MM.1S (cell line): Measurements from ENCODE around the gene B3GALT2.

Source experiments
- DNase-seq: peaks from one replicate; pipeline ENCODE4 v3.0.0-alpha.2; 2015
- H2AFZ ChIP-seq: fragments of 300-600 bp; sonication (generic); 2 replicates; pipeline ENCODE4 v1.6.0; 2016; ENCODE audit warnings: antibody characterized with exemption, low read length
- H3F3A ChIP-seq: fragments of 300-600 bp; sonication (generic); 2 replicates; pipeline ENCODE4 v1.6.1; 2016; ENCODE audit warnings: mild to moderate bottlenecking, antibody characterized with exemption, low read length, moderate library complexity, mixed read lengths; ENCODE audit not compliant: insufficient read depth
- H3K27ac ChIP-seq: fragments of 300-600 bp; sonication (generic); 2 replicates; pipeline ENCODE4 v1.5.1; 2016; ENCODE audit warnings: mild to moderate bottlenecking, low read length
- H3K27me3 ChIP-seq: fragments of 300-600 bp; sonication (generic); replicated peaks from 2 replicates; pipeline ENCODE4 v1.6.0; 2016; ENCODE audit warnings: low read length; ENCODE audit not compliant: insufficient read depth
- H3K36me3 ChIP-seq: fragments of 300-600 bp; sonication (generic); replicated peaks from 2 replicates; pipeline ENCODE4 v1.6.1; 2016; ENCODE audit warnings: mild to moderate bottlenecking, low read length, mixed read lengths; ENCODE audit not compliant: insufficient read depth
- H3K4me1 ChIP-seq: fragments of 300-600 bp; sonication (generic); 2 replicates; pipeline ENCODE4 v1.6.1; 2016; ENCODE audit warnings: low read length, mixed read lengths
- H3K4me2 ChIP-seq: fragments of 300-600 bp; sonication (generic); 2 replicates; pipeline ENCODE4 v1.6.0; 2016; ENCODE audit warnings: low read depth, low read length
- H3K4me3 ChIP-seq: fragments of 300-600 bp; sonication (generic); 2 replicates; pipeline ENCODE4 v1.5.1; 2016; ENCODE audit warnings: low read length, mixed read lengths
- H3K79me2 ChIP-seq: fragments of 300-600 bp; sonication (generic); 2 replicates; pipeline ENCODE4 v1.6.1; 2016; ENCODE audit warnings: mixed run types, low read length, mixed read lengths
- H3K9ac ChIP-seq: fragments of 300-600 bp; sonication (generic); 2 replicates; pipeline ENCODE4 v1.6.1; 2016; ENCODE audit warnings: low read length, mixed read lengths
- H3K9me2 ChIP-seq: fragments of 300-600 bp; sonication (generic); replicated peaks from 2 replicates; pipeline ENCODE4 v1.6.1; 2016; ENCODE audit warnings: mild to moderate bottlenecking, low read length, mixed read lengths; ENCODE audit not compliant: insufficient read depth
- H3K9me3 ChIP-seq: fragments of 300-600 bp; sonication (generic); replicated peaks from 2 replicates; pipeline ENCODE4 v1.6.1; 2016; ENCODE audit warnings: mild to moderate bottlenecking, low read length, mixed read lengths; ENCODE audit not compliant: insufficient read depth
- H4K20me1 ChIP-seq: fragments of 300-600 bp; sonication (generic); 2 replicates; pipeline ENCODE4 v1.6.1; 2016; ENCODE audit warnings: mild to moderate bottlenecking, low read length, moderate library complexity, mixed read lengths; ENCODE audit not compliant: insufficient read depth
- CTCF ChIP-seq: fragments of 300-600 bp; sonication (generic); IDR thresholded peaks from 2 replicates; pipeline ENCODE4 v1.5.1; 2016; ENCODE audit warnings: antibody characterized with exemption, low read length, mixed read lengths
- EZH2 ChIP-seq: fragments of 300-600 bp; sonication (generic); optimal IDR thresholded peaks from 2 replicates; pipeline ENCODE3; 2017; ENCODE audit warnings: low read depth, mild to moderate bottlenecking, antibody characterized with exemption, low read length, mixed read lengths
- EZH2phosphoT487 ChIP-seq: fragments of 300-600 bp; sonication (generic); IDR thresholded peaks from 2 replicates; pipeline ENCODE4 v1.6.1; 2018; ENCODE audit warnings: antibody characterized with exemption, low read length

The B3GALT2 gene

GRCh38 chr1:193143285-193143684 is 43.1 kb downstream of the B3GALT2 start:
- H3K4me3 ChIP-seq: no peak overlapping the region
- H3K9me2 ChIP-seq: no peaks in the 10 kb centered on the region
- H3F3A ChIP-seq: 0 out of 2 replicates have a peak, but pooled peaks cover 3% of the 10 kb centered on the region
- H3K79me2 ChIP-seq: peaks cover 59% of the 10 kb centered on the region
- H3K27me3 ChIP-seq: no peaks in the 10 kb centered on the region
- H3K9me3 ChIP-seq: no peaks in the 10 kb centered on the region
- no peak overlapping the region for H3K4me2 ChIP-seq
- H3K9ac ChIP-seq: no peak overlapping the region
- 0 out of 2 replicates have a peak, but pooled peaks cover 8% of the 10 kb centered on the region for H3K4me1 ChIP-seq
- H3K27ac ChIP-seq: no peak overlapping the region
- TF ChIP-seq EZH2phosphoT487: no peak
- TF ChIP-seq CTCF: peak; percentile 33
- no peak for DNase-seq
- H4K20me1 ChIP-seq: no peaks in the 10 kb centered on the region; the same call in 1 of the 2 replicates
- H2AFZ ChIP-seq: no peak overlapping the region
- H3K36me3 ChIP-seq: peaks cover 21% of the 10 kb centered on the region

- peaks cover 62% of the 10 kb centered on the region for H3K79me2 ChIP-seq
- H3K27me3 ChIP-seq: no peaks in the 10 kb centered on the region
- no peaks in the 10 kb centered on the region for H3K9me3 ChIP-seq
- H2AFZ ChIP-seq: no peak overlapping the region
- 0 out of 2 replicates have a peak, but pooled peaks cover 3% of the 10 kb centered on the region for H3F3A ChIP-seq
- no peak overlapping the region for H3K4me2 ChIP-seq
- TF ChIP-seq EZH2phosphoT487: no peak
- no peak for TF ChIP-seq CTCF
- no peak for TF ChIP-seq EZH2
- H3K9me2 ChIP-seq: no peaks in the 10 kb centered on the region
- no peak overlapping the region for H3K4me3 ChIP-seq
- 0 out of 2 replicates have a peak, but pooled peaks cover 8% of the 10 kb centered on the region for H3K4me1 ChIP-seq
- no peak overlapping the region for H3K9ac ChIP-seq
- no peaks in the 10 kb centered on the region; the same call in 1 of the 2 replicates for H4K20me1 ChIP-seq
- DNase-seq: no peak
- no peak overlapping the region for H3K27ac ChIP-seq
- H3K36me3 ChIP-seq: peaks cover 22% of the 10 kb centered on the region; the same call in 1 of the 2 replicates
Observed at GRCh38 chr1:193142409-193142808, 44.0 kb downstream of the B3GALT2 start.

GRCh38 chr1:193141804-193142203 is 44.6 kb downstream of the B3GALT2 start:
- peaks cover 25% of the 10 kb centered on the region for H3K36me3 ChIP-seq
- no peak for TF ChIP-seq EZH2phosphoT487
- TF ChIP-seq CTCF: no peak
- no peak for TF ChIP-seq EZH2
- H4K20me1 ChIP-seq: no peaks in the 10 kb centered on the region; the same call in 1 of the 2 replicates

More at GRCh38 chr1:193141804-193142203, 44.6 kb downstream of the B3GALT2 start:
- DNase-seq: no peak
- no peak overlapping the region for H3K4me3 ChIP-seq
- H3K9me3 ChIP-seq: no peaks in the 10 kb centered on the region
- H3K9me2 ChIP-seq: no peaks in the 10 kb centered on the region
- no peak overlapping the region for H3K4me2 ChIP-seq
- no peak overlapping the region for H3K27ac ChIP-seq
- H3K79me2 ChIP-seq: peaks cover 66% of the 10 kb centered on the region
- no peak overlapping the region for H2AFZ ChIP-seq
- H3K4me1 ChIP-seq: 0 out of 2 replicates have a peak, but pooled peaks cover 8% of the 10 kb centered on the region
- H3F3A ChIP-seq: 0 out of 2 replicates have a peak, but pooled peaks cover 3% of the 10 kb centered on the region
- H3K27me3 ChIP-seq: no peaks in the 10 kb centered on the region
- H3K9ac ChIP-seq: no peak overlapping the region
